Ascending aorta (tissue), 2 donors: ENCODE data around the gene KIF2B. TPM values are rescaled to one million over a fixed set of nuclear protein-coding genes. Genes with fewer than 3 reads are reported as not detected.

Experiments used
- DNase-seq, 2 donors: peaks; one replicate each; pipeline ENCODE4 v3.0.0-alpha.2; 2019; ENCODE audit warnings: low spot score in 2 of 2
- H3K27ac ChIP-seq, 2 donors: fragments of 200-600 bp; sonication (generic); one replicate each; pipeline ENCODE4 v1.5.1; 2016 to 2017; ENCODE audit warnings: mild to moderate bottlenecking in 1 of 2
- H3K27me3 ChIP-seq: fragments of 200-600 bp; sonication (generic); one replicate; pipeline ENCODE4 v1.5.1; 2017
- H3K36me3 ChIP-seq, 2 donors: fragments of 200-600 bp; sonication (generic); one replicate each; pipeline ENCODE4 v1.5.1; 2016
- H3K4me1 ChIP-seq, 2 donors: fragments of 200-600 bp; sonication (generic); one replicate each; pipeline ENCODE4 v1.5.1; 2016 to 2017; ENCODE audit warnings: mild to moderate bottlenecking in 1 of 2
- H3K4me3 ChIP-seq, 2 donors: fragments of 200-600 bp; sonication (generic); one replicate each; pipeline ENCODE4 v1.5.1; 2016 to 2017; ENCODE audit warnings: mild to moderate bottlenecking in 1 of 2
- H3K9me3 ChIP-seq, 2 donors: fragments of 200-600 bp; sonication (generic); one replicate each; pipeline ENCODE4 v1.5.1; 2016
- CTCF ChIP-seq, 3 experiments: fragments of 200-600 bp in 2 of 3; fragments of 450-650 bp in 1 of 3; sonication (generic) in 2 of 3; IDR thresholded peaks; one replicate each; pipeline ENCODE4 v1.5.1; 2016 to 2019; ENCODE audit warnings: antibody characterized with exemption in 3 of 3, mild to moderate bottlenecking in 1 of 3, moderate library complexity in 1 of 3
- intact Hi-C: fragments of 100-400 bp; cut with DNase I; formaldehyde crosslinking; loops from one replicate; pipeline ENCODE4 v1.15.1; 2023
- total RNA-seq: library from RNA; depleted of rRNA; stranded (reverse); fragments of >200 nt; gene quantifications from one replicate; pipeline ENCODE4 v1.1.0, GENCODE V29; 2016

Gene KIF2B
- total RNA-seq, 1 donor from 2014 or later = not detected

- TF ChIP-seq CTCF (IDR thresholded peaks at IDR 0.05) = no peak
- Histone ChIP-seq H3K36me3 (no peaks in the 10 kb centered on the region), H3K27me3 (no peaks in the 10 kb centered on the region), H3K9me3 (no peaks in the 10 kb centered on the region), H3K4me1 (no peaks in the 10 kb centered on the region), H3K4me3 (no peak overlapping the region), H3K27ac (no peak overlapping the region)
- DNase-seq = no peak
- intact Hi-C loops = no loop called here
These were observed 27.9 kb upstream of the KIF2B start for GRCh38 chr17:53794875-53795274.

- Histone ChIP-seq H3K9me3 (no peaks in the 10 kb centered on the region), H3K27ac (no peak overlapping the region), H3K4me1 (no peaks in the 10 kb centered on the region), H3K4me3 (no peak overlapping the region), H3K27me3 (no peaks in the 10 kb centered on the region), H3K36me3 (no peaks in the 10 kb centered on the region)
- DNase-seq = no peak
- intact Hi-C loops = no loop called here
- no peak for TF ChIP-seq CTCF (IDR thresholded peaks at IDR 0.05)
These were observed 26.1 kb upstream of the KIF2B start for GRCh38 chr17:53796642-53797041.

- intact Hi-C loops = no loop called here
These were observed 25.2 kb upstream of the KIF2B start for GRCh38 chr17:53797501-53797900.

GRCh38 chr17:53804437-53804836 is 18.3 kb upstream of the KIF2B start:
- intact Hi-C loops = no loop called here
- TF ChIP-seq CTCF (IDR thresholded peaks at IDR 0.05) = no peak
- Histone ChIP-seq H3K9me3 (no peaks in the 10 kb centered on the region), H3K36me3 (no peaks in the 10 kb centered on the region), H3K27me3 (no peaks in the 10 kb centered on the region), H3K4me1 (no peaks in the 10 kb centered on the region), H3K27ac (no peak overlapping the region), H3K4me3 (no peak overlapping the region)
- DNase-seq = no peak

More at GRCh38 chr17:53797501-53797900, 25.2 kb upstream of the KIF2B start:
- H3K4me3 ChIP-seq = no peak overlapping the region
- DNase-seq = no peak
- H3K4me1 ChIP-seq = no peaks in the 10 kb centered on the region
- H3K27ac ChIP-seq = no peak overlapping the region
- no peaks in the 10 kb centered on the region for H3K36me3 ChIP-seq
- no peak for TF ChIP-seq CTCF (IDR thresholded peaks at IDR 0.05)
- no peaks in the 10 kb centered on the region for H3K9me3 ChIP-seq
- no peaks in the 10 kb centered on the region for H3K27me3 ChIP-seq

GRCh38 chr17:53806473-53806872 is 16.3 kb upstream of the KIF2B start:
- DNase-seq = no peak
- Histone ChIP-seq H3K27me3 (no peaks in the 10 kb centered on the region), H3K27ac (no peak overlapping the region), H3K4me3 (no peak overlapping the region), H3K4me1 (no peaks in the 10 kb centered on the region), H3K9me3 (no peaks in the 10 kb centered on the region), H3K36me3 (no peaks in the 10 kb centered on the region)
- no peak for TF ChIP-seq CTCF (IDR thresholded peaks at IDR 0.05)
- intact Hi-C loops = no loop called here

- Histone ChIP-seq H3K36me3 (no peaks in the 10 kb centered on the region), H3K4me1 (no peaks in the 10 kb centered on the region), H3K27ac (no peak overlapping the region), H3K4me3 (no peak overlapping the region), H3K9me3 (no peaks in the 10 kb centered on the region), H3K27me3 (no peaks in the 10 kb centered on the region)
- intact Hi-C loops = no loop called here
- no peak for TF ChIP-seq CTCF (IDR thresholded peaks at IDR 0.05)
- no peak for DNase-seq
These were observed 15.4 kb upstream of the KIF2B start for GRCh38 chr17:53807286-53807685.
